Measurements from ENCODE around the gene TXNRD1. TPM values are rescaled to one million over a fixed set of nuclear protein-coding genes. Genes with fewer than 3 reads are reported as not detected.
"Not testable (repeated sequence)": the region's sequence is repeated elsewhere in the genome, so short reads cannot be mapped to it uniquely, and the experiment has no call there.

The TXNRD1 gene
- total RNA-seq, 2 donors from 2014 or later = 35.9 to 36.6 TPM

DNA sequence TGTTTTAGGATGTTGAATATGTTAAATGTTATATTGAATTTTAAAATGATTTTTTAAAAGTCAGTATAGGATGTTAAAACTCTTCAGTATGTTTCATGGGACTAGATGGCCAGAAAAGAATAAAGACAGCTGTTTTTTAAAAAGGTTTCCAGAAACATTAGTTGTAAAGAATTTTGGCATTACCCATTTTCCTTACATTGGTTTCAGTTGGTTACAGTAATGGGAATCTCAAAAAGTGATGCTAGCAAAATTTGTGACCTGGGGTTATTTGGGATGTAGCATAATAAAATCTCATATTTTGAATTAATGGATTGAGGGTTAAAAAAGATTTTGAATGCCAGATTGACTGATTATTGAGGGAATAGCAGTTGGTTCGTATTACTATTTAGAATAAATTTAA lies 113.2 kb downstream of the TXNRD1 start:
- H3K36me3 ChIP-seq (replicated peaks in 1 of 2; ENCODE audit: insufficient read depth in 1 of 2, low read depth in 2 of 2) = peaks cover 5 to 14% of the 10 kb centered on the region in 2 donors

DNA sequence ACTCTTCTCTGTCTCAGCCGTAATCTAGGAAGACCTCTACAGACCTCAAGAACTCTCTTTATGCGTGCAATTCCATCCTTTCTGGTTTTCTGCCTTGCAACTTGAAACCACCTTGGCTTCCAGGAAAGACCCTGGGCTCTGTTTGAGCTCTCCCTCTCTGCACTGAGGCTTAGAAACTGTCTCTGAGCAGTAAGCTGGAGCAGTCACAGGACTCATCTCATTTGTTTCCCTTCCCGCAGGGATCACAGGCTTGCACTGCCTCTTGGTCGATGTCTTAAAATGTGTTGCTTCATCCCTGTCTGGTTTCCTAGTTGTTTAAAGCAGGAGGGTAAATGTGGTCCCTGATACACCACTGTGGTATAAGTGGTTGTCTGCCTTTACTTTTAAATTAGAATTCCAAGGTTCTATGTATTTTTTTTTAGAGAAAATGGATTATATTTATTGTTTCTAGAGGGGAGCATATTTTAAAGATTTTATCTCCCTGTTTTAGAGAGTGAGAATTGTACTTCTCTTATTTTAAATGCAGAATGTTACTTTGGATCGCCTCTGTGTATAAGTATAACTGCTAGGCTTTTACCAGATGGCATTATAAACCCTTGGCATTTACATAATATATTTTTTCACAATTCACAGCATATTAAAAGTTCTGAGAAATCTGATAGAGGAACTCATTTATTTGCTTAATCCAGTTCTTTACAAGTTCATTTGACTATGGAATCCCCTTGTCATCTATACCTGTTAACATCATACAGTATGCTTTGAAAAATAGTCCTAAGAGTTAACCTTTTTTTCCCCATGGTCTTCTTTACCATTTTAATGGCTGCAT lies 114.3 kb downstream of the TXNRD1 start:
- H3K27me3 ChIP-seq = no peaks in the 10 kb centered on the region
- no peak for ATAC-seq
- intact Hi-C loops (cut with DNase I) = no loop called here
- peaks cover 5 to 21% of the 10 kb centered on the region in 2 donors for H3K36me3 ChIP-seq (replicated peaks in 1 of 2; ENCODE audit: insufficient read depth in 1 of 2, low read depth in 2 of 2)
- no peaks in the 10 kb centered on the region for H3K4me1 ChIP-seq
- H3K9me3 ChIP-seq = no peaks in the 10 kb centered on the region
- no peak overlapping the region for H3K4me3 ChIP-seq
- TF ChIP-seq, protein P1, sequence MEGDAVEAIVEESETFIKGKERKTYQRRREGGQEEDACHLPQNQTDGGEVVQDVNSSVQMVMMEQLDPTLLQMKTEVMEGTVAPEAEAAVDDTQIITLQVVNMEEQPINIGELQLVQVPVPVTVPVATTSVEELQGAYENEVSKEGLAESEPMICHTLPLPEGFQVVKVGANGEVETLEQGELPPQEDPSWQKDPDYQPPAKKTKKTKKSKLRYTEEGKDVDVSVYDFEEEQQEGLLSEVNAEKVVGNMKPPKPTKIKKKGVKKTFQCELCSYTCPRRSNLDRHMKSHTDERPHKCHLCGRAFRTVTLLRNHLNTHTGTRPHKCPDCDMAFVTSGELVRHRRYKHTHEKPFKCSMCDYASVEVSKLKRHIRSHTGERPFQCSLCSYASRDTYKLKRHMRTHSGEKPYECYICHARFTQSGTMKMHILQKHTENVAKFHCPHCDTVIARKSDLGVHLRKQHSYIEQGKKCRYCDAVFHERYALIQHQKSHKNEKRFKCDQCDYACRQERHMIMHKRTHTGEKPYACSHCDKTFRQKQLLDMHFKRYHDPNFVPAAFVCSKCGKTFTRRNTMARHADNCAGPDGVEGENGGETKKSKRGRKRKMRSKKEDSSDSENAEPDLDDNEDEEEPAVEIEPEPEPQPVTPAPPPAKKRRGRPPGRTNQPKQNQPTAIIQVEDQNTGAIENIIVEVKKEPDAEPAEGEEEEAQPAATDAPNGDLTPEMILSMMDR (IDR thresholded peaks at IDR 0.05) = no peak
- no peak for TF ChIP-seq POLR2A (IDR thresholded peaks at IDR 0.05)
- no peak for DNase-seq
- H3K27ac ChIP-seq = no peak overlapping the region
- WGBS, 2 donors = 88 to 89% methylated on average over 5 of the region's 5 CpGs

More for the DNA sequence above, 113.2 kb downstream of the TXNRD1 start:
- Histone ChIP-seq H3K4me3 (no peak overlapping the region), H3K4me1 (no peaks in the 10 kb centered on the region), H3K27me3 (no peaks in the 10 kb centered on the region), H3K9me3 (no peaks in the 10 kb centered on the region), H3K27ac (no peak overlapping the region)
- TF ChIP-seq, protein P1 (IDR thresholded peaks at IDR 0.05) = no peak
- TF ChIP-seq POLR2A (IDR thresholded peaks at IDR 0.05) = no peak
- whole genome bisulfite sequencing, 2 donors = 90 to 93% methylated on average over 1 of the region's 1 CpG
- intact Hi-C loops (cut with DNase I) = no loop called here
- no peak for ATAC-seq
- DNase-seq = no peak

DNA sequence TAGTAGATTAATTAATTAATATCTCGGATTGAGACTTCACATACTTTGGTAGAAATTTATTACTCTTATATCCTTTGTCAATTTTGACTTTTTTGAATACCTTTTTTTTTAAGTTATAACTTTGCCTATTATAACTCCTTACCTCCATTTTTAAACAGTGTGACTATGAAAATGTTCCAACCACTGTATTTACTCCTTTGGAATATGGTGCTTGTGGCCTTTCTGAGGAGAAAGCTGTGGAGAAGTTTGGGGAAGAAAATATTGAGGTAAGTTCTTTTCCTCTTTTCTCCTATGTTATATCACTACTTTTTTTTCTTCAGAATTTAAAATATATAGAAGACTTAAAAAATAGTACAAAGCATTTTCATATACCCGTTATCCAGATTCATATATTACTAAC lies 115.8 kb downstream of the TXNRD1 start:
- no peaks in the 10 kb centered on the region for H3K4me1 ChIP-seq
- no peak overlapping the region for H3K4me3 ChIP-seq
- H3K27ac ChIP-seq = no peak overlapping the region
- no peaks in the 10 kb centered on the region for H3K9me3 ChIP-seq
- WGBS, 2 donors = 91 to 92% methylated on average over 2 of the region's 2 CpGs
- H3K36me3 ChIP-seq (replicated peaks in 1 of 2; ENCODE audit: insufficient read depth in 1 of 2, low read depth in 2 of 2) = peaks cover 5 to 17% of the 10 kb centered on the region in 2 donors
- ATAC-seq (no peak), DNase-seq (no peak)
- intact Hi-C loops (cut with DNase I) = no loop called here
- H3K27me3 ChIP-seq = no peaks in the 10 kb centered on the region
- no peak for TF ChIP-seq POLR2A (IDR thresholded peaks at IDR 0.05)
- TF ChIP-seq, protein P1 (IDR thresholded peaks at IDR 0.05) = no peak

DNA sequence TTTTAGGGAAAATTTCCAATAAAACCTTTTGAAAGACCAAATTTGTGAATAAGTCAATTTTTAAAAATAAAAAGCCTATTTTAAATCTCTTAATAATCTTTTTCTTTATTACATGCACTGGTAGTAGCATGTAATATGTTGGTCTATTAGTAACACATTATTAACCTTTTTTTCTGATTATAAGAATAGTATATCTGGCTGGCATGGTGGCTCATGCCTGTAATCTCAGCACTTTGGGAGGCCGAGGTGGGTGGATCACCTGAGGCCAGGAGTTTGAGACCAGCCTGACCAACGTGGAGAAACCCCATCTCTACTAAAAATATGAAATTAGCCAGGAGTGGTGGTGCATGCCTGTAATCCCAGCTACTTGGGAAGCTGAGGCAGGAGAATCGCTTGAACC lies 116.7 kb downstream of the TXNRD1 start:
- H3K27me3 ChIP-seq; H3K27ac ChIP-seq; H3K4me1 ChIP-seq; H3K9me3 ChIP-seq; ATAC-seq; DNase-seq; intact Hi-C loops (cut with DNase I); H3K4me3 ChIP-seq: not testable (repeated sequence)
- WGBS, 2 donors = 90 to 94% methylated on average over 3 of the region's 3 CpGs
- H3K36me3 ChIP-seq (replicated peaks in 1 of 2; ENCODE audit: insufficient read depth in 1 of 2, low read depth in 2 of 2) = peaks cover 5 to 17% of the 10 kb centered on the region in 2 donors

DNA sequence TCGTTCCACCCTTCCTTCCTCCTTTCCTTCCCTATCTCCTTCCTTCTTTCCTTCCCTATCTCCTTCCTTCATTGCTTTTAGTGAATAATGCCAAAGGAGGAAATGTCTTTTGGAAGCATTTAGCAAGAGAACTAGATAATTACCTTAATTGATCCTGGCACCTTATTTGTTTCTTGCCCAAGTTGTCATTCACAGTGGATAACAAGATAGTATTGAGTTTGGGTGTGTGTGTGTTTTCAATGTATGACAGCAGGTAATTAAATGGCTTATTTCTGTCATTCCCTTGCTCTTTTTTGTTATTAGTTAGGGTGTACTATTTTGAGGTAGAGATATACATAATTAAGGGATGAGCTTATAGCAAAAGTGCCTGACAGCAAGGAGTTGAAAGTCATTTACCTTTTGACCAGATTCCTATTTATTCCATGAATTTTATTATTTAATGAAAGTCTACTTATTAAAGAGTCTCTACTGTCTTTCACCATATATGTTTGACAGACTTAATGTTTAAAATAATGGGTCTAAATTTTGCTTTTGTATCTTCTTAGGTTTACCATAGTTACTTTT lies 118.2 kb downstream of the TXNRD1 start:
- TF ChIP-seq, protein P1 (IDR thresholded peaks at IDR 0.05) = no peak
- TF ChIP-seq POLR2A (IDR thresholded peaks at IDR 0.05) = no peak
- H3K27ac ChIP-seq = no peak overlapping the region
- peaks cover 0 to 10% of the 10 kb centered on the region in 2 donors for H3K36me3 ChIP-seq (replicated peaks in 1 of 2; ENCODE audit: insufficient read depth in 1 of 2, low read depth in 2 of 2)
- no peaks in the 10 kb centered on the region for H3K27me3 ChIP-seq
- whole genome bisulfite sequencing, 2 donors = 57 to 65% methylated on average over 1 of the region's 1 CpG
- DNase-seq (no peak), ATAC-seq (no peak)
- no peaks in the 10 kb centered on the region for H3K4me1 ChIP-seq
- intact Hi-C loops (cut with DNase I) = no loop called here
- H3K9me3 ChIP-seq = no peaks in the 10 kb centered on the region
- no peak overlapping the region for H3K4me3 ChIP-seq

All from body of pancreas (tissue), 4 donors.